GM18909 (cell line): Measurements from ENCODE around the gene RNF150.

Source experiments
- ATAC-seq: cut with Tn5 transposase; IDR thresholded peaks from one replicate; pipeline ENCODE4 v1.9.1; 2021; ENCODE audit warnings: mild to moderate bottlenecking; ENCODE audit not compliant: unreplicated experiment, poor library complexity

Gene RNF150

GRCh38 chr4:140994015-140994414 lies 139.3 kb downstream of the RNF150 start:
- no peak for ATAC-seq

- ATAC-seq, result no peak
Measured at GRCh38 chr4:140993370-140993769, 139.9 kb downstream of the RNF150 start.

- ATAC-seq, result no peak
Measured at GRCh38 chr4:140989944-140990343, 143.3 kb downstream of the RNF150 start.

- no peak for ATAC-seq
Measured at GRCh38 chr4:140986045-140986444, 147.2 kb downstream of the RNF150 start.

- no peak for ATAC-seq
Measured at GRCh38 chr4:140982613-140983340, 150.5 kb downstream of the RNF150 start.

GRCh38 chr4:140980426-140981200 lies 152.7 kb downstream of the RNF150 start:
- ATAC-seq, result no peak

GRCh38 chr4:140976768-140977167 lies 156.5 kb downstream of the RNF150 start:
- ATAC-seq, result no peak

- no peak for ATAC-seq
Measured at GRCh38 chr4:140971077-140971792, 162.0 kb downstream of the RNF150 start.

GRCh38 chr4:140969296-140969695 lies 164.0 kb downstream of the RNF150 start:
- ATAC-seq, result no peak

GRCh38 chr4:140968371-140968770 lies 164.9 kb downstream of the RNF150 start:
- no peak for ATAC-seq

GRCh38 chr4:140963883-140964282 lies 169.4 kb downstream of the RNF150 start:
- ATAC-seq, result no peak

- ATAC-seq, result no peak
Measured at GRCh38 chr4:140955641-140956040, 177.6 kb downstream of the RNF150 start.

- ATAC-seq, result no peak
Measured at GRCh38 chr4:140952717-140953116, 180.6 kb downstream of the RNF150 start.

GRCh38 chr4:140947506-140947905 lies 185.8 kb downstream of the RNF150 start:
- no peak for ATAC-seq

- ATAC-seq, result no peak
Measured at GRCh38 chr4:140945106-140945505, 188.2 kb downstream of the RNF150 start.

GRCh38 chr4:140944572-140944971 lies 188.7 kb downstream of the RNF150 start:
- no peak for ATAC-seq

GRCh38 chr4:140944199-140944515 lies 189.1 kb downstream of the RNF150 start:
- no peak for ATAC-seq

- no peak for ATAC-seq
Measured at GRCh38 chr4:140943486-140944198, 189.6 kb downstream of the RNF150 start.

- ATAC-seq, result no peak
Measured at GRCh38 chr4:140940589-140940988, 192.7 kb downstream of the RNF150 start.

- ATAC-seq, result no peak
Measured at GRCh38 chr4:140937866-140938265, 195.4 kb downstream of the RNF150 start.

GRCh38 chr4:140935254-140935653 lies 198.0 kb downstream of the RNF150 start:
- ATAC-seq, result no peak
